Measurements from ENCODE around the gene SLC30A5.
"Not testable (repeated sequence)": the region's sequence is repeated elsewhere in the genome, so short reads cannot be mapped to it uniquely, and the experiment has no call there.

SLC30A5 gene

DNA sequence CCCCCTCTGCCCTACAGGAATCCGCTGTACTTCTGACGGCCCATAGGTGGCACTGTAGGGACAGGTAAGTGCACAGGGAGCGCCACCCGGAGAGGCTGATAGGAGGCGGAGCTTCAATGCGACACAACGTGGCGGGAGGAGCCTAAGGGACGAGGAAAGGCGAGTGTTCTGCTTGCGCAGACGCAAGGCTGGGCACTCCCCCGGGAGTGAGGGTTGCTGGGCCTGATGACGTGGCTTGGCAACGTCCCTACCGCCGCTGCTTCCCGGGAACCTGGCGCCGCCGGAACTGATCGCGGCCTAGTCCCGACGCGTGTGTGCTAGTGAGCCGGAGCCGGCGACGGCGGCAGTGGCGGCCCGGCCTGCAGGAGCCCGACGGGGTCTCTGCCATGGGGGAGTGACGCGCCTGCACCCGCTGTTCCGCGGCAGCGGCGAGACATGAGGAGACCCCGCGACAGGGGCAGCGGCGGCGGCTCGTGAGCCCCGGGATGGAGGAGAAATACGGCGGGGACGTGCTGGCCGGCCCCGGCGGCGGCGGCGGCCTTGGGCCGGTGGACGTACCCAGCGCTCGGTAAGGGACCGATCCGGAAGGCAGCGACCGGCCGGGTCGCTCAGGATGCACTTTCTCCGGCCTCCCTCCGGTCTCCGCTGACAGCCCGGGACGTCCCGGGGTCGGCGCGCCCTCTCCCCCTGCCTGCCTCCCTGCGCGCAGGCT is at the start of gene SLC30A5:
Gene SLC30A5, plus strand, starts transcription at position 244 of the 712 bp plus-strand sequence. Its CDS starts 242 bp downstream, at position 486.
- DNase-seq, result peak; percentile 95 to 96

DNA sequence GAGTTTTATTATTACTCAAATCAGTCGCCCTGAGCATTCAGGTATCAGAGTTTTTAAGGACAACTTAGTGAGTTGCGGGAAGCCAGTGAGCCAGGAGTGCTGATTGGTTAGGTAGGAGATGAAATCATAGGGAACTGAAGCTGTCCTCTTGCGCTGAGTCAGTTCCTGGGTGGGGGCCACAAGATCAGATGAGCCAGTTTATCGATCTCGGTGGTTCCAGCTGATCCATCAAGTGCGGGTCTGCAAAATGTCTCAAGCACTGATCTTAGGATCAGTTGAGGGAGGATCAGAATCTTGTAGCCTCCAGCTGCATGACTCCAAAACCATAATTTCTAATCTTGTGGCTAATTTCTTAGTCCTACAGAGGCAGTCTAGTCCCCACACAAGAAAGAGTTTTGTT is 48.6 kb upstream of the SLC30A5 start:
- not testable (repeated sequence) for DNase-seq

DNA sequence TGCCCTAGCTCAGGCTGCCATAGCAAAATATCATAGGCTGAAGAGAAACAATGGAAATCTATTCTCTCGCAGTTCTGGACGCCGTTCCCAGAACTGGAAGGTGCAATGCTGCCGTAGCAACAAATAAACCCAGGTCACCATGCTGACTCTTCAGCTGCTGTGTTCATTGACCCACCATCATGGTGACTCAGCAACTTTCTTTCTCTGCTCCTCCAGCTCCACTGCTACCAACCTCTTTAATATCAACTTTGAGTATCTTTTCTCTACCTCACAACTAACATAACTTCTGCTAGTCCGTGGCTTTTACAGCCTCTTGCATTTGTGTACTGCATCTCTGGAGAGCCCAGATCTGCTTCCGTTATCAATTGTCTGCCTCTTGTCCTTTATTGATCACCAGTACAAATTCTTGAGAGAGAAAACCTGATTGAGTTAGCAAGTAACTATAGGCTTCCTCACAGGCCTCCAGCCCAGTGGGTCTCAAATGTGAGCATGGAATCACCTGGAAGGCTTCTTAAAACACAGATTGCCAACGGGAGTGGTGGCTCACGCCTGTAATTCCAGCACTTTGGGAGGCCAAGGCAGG is 47.3 kb upstream of the SLC30A5 start:
- DNase-seq, result no peak

DNA sequence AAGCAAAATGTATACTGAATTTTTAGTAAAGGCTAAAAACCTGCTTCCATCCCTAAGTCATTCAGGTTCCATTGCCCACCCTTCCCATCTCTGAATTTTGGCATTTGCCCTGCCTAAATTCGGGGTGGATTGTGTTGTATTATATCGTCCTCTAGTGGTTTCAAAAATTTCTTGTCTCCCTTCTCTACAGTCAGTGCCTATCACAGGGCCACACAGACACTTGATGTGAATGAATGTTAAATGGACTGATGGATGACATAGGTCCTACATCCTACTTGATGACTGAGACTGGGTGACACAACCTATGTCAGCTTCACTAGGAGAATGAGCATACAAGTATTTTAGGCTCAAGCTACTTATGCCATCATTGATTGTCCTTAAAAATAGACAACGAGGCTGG is 45.6 kb upstream of the SLC30A5 start:
- no peak for DNase-seq

DNA sequence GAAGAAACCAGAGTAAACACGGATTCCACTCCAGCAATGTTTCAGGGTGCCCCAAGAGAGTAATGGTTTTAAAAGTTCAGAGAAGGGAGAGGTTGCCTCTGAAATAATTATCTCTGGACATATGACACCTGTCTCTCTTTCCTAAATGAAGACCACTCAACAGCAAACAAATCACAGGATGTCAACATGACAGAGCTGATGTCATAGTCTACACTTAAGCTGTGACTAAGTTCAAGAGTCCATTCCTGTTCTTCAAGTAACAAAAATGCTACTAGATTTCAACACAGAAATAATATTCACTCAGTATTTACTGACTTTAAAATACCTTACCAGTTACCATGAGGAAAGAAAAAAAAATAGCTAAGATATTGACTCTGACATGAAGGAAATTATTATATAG is 44.7 kb upstream of the SLC30A5 start:
- no peak for DNase-seq

DNA sequence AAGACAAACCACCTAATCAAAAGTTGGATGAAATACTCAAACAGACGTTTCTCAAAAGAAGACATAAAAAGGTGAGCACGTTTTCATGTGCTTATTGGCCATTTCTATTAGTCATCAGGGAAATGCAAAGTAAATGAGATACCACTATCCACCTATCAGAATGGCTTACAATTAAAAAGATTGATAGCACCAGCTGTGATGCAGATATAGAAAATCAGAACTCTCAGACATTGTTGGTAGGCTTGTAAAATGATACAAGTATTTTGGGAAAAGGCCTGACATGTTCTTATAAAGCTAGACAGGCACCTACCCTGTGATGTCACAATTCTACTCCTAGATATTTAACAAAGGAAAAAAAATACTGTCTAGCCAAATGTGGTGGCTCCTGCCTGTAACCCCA is 44.0 kb upstream of the SLC30A5 start:
- no peak for DNase-seq

DNA sequence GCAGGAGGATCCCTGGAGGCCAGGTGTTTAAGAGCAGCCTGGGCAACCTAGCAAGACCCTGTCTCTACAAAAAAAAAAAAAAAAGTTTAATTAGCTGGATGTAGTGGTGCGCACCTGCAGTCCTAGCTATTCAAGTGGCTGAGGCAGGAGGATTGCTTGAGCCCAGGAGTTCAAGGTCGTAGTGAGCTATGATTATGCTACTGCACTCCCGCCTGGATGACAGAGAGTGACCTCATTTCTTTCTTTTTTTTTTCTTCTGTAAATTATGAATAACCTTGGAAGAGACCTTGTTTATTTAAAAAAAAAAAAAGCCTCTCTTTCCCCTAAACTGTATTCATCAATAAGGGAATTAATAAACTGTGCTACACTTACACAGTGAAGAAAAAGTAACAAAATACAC is 43.6 kb upstream of the SLC30A5 start:
- DNase-seq, result no peak

DNA sequence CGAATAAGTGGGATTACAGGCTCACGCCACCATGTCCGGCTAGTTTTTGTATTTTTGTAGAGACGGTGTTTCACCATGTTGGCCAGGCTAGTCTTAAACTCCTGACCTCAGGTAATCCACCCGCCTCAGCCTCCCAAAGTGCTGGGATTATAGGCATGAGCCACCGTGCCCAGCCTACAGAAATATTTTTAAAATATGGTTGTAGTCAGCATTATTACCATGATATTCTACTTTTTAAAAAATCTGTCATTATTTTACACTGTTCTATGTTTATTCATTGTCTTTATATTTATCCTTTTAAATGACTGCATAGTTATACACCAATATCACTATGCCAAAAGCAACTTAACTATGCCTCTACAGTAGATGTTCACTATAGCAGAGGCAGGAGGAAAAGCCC is 41.6 kb upstream of the SLC30A5 start:
- DNase-seq, result no peak

DNA sequence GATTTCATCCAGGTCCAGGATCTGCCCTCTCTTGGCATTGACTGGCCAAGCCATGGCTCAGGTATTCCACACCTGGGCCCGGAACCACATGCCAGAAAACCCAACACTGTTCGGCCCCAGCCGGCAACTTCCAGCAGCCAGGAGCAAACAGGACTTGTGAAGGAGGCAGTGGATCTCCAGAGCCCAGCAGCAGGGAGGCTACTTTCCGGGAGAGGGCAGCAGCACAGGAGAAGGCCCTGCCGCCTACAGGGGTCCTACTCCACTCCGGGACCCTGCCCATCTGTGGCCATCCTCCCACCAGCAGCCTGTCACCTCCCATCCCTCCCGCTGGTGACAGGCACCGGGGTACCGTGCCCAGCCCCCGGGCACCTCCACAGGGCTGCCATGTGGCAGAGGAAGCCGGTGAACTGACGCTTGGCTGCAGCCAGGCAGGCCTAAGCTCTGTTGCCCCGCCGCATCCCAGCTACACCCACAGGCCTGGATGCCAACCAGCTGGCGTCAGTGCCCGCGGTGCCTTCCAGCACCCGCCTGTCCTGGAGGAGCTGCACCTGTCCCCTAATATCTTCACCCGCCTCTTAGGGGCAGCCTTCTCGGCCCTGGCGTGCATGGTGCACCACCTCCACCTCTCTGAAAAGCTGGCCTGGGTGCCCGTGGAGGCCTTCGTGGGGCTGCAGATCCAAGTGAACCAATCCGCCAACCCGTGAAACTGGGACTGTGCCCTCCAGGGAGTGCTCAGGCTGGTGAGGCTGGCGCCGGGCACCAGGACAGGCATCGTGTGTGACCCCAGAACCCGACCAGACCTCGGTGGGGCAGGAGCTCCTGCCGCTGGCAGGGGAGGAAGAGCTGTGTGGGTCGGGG is 18.9 kb upstream of the SLC30A5 start:
- DNase-seq, result no peak

DNA sequence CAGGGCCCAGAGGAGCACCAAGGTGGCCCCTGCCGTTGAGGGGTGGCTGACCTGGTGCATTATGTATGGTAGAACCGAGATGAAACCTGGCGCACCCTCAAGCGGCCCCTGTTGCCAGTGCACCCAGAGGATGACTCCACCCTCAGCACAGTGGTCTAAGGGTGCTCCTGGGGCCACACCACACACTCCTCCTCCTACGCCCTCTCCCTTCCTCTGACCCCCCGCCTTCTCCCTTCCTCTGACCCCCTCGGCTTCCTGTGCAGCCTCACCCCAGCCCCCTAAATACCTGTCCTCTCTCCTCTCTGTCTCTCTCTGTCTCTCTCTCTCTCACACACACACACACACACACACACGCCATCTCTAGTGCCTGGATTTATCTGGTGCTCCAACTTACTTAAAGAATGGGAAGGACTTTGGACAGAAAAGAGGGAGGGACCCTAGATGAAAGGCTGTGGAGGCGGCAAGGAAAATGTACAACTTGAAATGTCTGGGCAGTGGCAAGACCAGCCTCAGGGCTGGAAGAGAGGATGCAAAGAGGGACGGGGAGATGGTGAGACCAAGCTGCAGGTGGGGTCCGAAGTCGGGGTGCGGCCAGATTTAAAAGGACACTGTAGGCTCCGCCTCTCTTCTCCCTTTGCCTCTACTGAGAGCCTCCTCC is 18.2 kb upstream of the SLC30A5 start:
- DNase-seq, result no peak

DNA sequence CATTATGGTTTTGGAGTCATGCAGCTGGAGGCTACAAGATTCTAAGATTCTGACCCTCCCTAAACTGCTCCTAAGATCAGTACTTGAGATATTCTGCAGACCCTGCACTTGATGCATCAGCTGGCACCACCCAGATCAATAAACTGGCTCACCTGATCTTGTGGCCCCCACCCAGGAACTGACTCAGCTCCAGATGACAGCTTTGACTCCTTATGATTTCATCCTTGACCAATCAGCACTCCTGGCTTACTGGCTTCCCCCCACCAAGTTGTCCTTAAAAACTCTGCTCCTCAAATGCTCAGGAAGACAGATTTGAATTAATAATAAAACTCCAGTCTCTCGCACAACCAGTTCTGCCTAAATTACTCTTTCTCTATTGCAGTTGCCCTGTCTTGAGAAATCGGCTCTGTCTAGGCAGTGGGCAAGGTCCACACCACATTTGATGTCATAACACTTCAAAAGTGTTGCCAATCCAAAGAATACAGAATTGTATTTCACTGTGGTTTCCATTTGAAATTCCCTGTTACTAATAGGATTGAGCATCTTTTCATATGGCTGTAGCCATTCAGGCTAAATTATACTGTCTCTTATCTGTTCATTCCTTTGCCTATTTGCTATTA is 14.8 kb upstream of the SLC30A5 start:
- DNase-seq, result no peak

DNA sequence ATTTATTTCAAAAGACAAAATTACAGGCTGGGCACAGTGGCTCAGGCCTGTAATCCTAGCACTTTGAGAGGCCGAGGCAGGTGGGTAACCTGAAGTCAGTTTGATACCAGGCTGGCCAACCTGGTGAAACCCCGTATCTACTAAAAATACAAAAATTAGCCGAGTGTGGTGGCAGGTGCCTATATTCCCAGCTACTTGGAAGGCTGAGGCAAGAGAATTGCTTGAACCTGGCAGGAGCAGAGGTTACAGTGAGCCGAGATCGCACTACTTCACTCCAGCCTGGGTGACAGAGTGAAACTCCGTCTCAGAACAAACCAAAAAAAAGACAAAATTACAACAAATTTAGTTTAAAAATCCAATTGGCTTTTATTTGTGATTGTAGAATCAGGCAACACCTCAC is 14.3 kb upstream of the SLC30A5 start:
- no peak for DNase-seq

DNA sequence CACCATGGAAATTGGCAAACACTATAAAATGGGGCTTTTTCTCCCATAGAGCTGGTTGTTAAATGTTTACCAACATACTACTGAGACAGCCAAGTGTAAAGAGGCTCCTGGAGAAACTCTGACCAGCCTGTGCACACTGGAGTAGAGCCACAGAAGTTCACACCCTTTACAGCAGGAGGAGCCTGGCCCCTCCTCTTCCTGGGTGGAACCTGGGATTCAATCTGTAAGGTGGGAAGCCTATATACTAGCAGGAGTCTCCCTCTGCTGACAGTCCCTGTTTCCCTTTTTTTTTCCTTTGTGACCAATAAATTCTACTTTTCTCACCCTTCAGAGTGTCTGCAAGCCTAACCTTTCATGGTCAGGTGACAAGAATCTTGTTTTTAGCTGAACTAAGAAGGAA is 10.4 kb upstream of the SLC30A5 start:
- DNase-seq, result no peak

DNA sequence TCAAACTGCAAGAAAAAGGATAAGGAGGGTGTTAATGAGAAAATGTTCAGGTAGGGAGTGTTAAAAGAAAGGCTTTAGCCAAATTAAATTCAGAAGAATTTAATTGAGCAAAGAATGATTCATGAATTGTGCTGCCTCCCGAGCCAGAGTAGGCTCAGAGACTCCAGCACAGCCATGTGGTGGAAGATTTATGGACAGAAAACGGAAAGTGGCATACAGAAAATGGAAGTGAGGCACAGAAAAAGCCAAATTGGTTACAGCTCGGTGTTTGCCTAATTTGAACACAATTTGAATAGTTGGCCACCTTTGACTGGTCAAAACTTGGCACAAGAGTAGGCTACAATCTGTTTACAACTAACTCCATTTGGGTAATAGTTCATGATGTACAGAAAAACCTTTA is 9.6 kb upstream of the SLC30A5 start:
- DNase-seq, result no peak

DNA sequence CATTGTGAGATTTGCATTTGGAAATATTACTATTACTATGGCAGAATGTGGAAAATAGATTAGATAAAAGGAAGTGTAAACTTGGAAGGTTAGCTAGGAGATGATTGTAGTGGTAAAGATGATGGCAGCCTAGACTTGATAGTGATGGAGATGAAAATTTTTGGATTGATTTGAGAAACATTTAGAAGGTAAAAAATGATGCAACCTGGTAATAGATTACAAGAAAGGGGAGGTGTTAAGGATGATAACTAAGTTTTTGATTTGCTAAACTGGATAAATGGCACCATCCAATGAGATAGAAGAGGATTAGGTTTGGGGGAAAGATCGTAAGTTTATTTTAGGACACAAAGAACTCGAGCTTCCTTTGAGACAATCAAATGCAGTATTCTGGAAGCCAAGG is 8.9 kb upstream of the SLC30A5 start:
- no peak for DNase-seq

DNA sequence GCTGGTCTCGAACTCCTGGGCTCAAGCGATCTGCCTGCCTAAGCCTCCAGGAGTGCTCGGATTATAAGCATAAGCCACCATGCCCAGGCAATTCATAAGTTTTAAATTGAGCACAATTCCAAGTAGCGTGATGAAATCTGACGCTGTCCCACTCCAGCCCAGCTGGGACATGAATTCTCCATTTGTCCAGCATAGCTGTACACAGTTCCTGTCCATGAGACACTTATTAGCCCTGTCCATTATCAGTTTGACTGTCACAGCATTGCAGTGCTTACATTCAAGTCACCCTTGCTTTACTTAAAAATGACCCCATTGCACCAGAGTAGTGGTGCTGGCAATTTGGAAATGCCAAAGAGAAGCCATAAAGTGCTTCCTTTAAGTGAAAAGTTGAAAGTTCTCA is 7.6 kb upstream of the SLC30A5 start:
- DNase-seq, result no peak

DNA sequence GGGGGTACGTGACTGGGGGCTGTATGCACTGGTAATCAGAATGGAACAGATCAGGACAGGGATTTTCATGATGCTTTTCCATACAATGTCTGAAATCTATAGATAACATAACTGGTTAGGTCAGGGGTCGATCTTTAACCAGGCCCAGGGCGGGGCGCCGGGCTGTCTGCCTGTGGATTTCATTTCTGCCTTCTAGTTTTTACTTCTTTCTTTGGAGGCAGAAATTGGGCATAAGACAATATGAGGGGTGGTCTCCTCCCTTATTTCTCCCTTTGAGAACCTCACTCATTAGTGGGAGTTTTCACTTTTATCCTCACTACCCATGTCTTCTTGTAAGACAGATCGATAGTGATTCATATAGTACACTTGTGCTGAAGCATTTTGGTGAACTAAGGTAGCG is 5.8 kb upstream of the SLC30A5 start:
- not testable (repeated sequence) for DNase-seq

DNA sequence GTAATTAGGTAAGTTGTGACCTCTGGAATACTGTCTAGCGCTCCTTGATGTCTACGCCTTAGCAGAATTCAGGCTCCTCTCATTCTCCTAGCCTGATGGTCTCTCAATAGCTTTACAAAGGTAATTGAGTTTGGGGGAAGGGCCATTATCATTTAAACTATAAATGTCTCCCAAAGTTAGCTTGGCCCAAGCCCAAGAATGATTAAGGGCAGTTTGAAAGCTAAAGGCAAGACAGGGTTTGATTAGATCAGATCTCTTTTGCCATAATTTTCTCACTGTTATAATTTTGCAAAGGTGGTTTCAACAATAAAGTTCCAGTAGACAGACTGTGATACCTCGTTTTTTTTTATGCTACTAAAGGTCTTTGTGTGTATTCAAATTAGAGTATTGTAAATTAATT is 3.7 kb upstream of the SLC30A5 start:
- no peak for DNase-seq

DNA sequence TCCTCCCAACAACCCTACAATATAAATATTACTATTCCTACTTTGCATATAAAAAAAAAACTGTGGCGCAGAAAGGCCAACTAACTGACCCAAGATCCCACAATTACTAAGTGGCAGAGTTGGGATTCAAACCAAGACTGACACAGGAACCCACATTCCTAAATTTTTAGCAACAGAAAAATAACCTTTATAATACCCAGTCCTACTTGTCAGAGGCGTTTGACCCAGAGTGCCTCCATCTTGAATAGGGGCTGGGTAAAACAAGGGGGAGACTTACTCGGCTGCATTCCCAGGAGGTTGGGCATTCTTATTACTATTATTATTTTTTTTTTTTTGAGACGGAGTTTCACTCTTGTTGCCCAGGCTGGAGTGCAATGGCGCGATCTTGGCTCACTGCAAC is 2.0 kb upstream of the SLC30A5 start:
- DNase-seq, result no peak

DNA sequence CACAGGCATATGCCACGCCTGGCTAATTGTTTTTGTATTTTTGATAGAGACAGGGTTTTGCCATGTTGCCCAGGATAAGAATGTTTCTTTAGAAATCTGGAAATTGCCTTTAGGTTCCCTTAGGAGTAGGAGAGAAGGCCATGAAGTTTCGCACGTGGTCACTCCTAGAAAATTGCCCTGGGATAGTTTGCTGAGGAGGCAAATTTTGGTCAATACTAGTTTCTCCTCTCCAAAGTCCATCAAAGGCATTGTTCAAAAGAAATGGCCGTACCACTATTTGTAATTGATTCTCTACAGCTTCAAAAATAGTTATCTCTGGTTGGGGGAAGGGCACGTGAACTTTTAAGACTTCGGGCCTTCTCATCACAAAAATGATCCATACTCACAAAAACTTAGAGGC is 845 bp upstream of the SLC30A5 start:
- no peak for DNase-seq

DNA sequence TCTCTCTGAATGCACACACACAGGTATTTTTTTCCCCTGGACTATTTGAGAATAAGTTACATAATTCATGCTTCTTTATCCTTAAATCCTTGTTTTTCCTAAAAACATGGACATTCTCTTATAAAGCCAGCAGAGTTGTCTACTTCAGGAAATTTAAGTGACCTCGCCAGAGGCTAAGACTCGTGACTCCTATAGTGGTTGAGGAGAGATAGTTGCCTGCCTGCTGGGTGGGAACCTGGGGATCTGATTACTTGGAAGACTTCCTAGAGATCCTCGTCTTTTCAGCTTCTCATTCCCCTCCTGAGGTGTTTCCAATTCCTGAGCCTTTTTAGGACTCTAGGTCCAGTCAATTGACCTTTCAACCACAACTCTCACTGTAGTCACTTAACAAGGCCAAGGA is 5.5 kb downstream of the SLC30A5 start:
- DNase-seq, result no peak

DNA sequence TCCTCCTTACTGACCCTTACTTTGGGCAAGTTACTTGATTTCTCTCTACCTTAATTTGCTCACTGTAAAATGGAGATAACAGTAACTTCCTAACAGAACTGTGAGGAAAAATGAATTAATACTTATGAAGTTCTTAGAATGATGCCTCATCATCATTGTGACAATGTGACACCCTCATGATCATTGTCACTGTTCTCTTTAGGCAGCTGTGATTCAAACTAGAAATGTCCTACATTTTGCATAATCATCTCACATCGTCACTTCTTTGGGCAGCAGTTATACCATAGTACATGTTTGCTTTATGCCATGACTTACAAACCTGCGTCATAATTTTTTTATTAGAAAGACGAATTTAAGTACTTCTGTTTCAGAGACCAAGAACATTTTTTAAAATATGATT is 9.7 kb downstream of the SLC30A5 start:
- DNase-seq, result no peak
